ENCODE data around the gene TBCD. TPM values are rescaled to one million over a fixed set of nuclear protein-coding genes. Genes with fewer than 3 reads are reported as not detected.
"Not testable (repeated sequence)": the region's sequence is repeated elsewhere in the genome, so short reads cannot be mapped to it uniquely, and the experiment has no call there.

TBCD gene
- total RNA-seq, 1 donor from 2014 or later: 31.8 TPM

GRCh38 chr17:82963104-82963950, 211.5 kb downstream of the TBCD start:
- peaks cover 10% of the 10 kb centered on the region for H3K4me1 ChIP-seq (ENCODE audit: insufficient read depth, low read length)
- peak overlapping the region; percentile 34 for H3K27ac Mint-ChIP-seq (ENCODE audit: unreplicated experiment)

GRCh38 chr17:82964451-82964850, 212.6 kb downstream of the TBCD start:
- H3K9me3 Mint-ChIP-seq (ENCODE audit: unreplicated experiment); H3K9ac ChIP-seq (ENCODE audit: low read length); H3K27me3 Mint-ChIP-seq (ENCODE audit: low read depth, unreplicated experiment); H3K27me3 ChIP-seq (ENCODE audit: insufficient read depth, low read length); H3K4me1 ChIP-seq (ENCODE audit: insufficient read depth, low read length); DNase-seq (ENCODE audit: low read depth); H3K4me1 Mint-ChIP-seq (ENCODE audit: low read depth, unreplicated experiment); H3K4me2 ChIP-seq (ENCODE audit: low read length); H3K27ac ChIP-seq (ENCODE audit: low read depth, low read length); H3K27ac Mint-ChIP-seq (ENCODE audit: unreplicated experiment); H4K20me1 ChIP-seq (ENCODE audit: insufficient read depth, low read length); H3K9me3 ChIP-seq (ENCODE audit: insufficient read depth, low read depth, low read length); H3K4me3 ChIP-seq (ENCODE audit: insufficient read depth, low read depth, low read length); H3K36me3 Mint-ChIP-seq (ENCODE audit: low read depth, unreplicated experiment); H2AFZ ChIP-seq (ENCODE audit: low read depth, low read length); H3K36me3 ChIP-seq (ENCODE audit: insufficient read depth, low read length); FAIRE-seq; H3K4me3 Mint-ChIP-seq (ENCODE audit: unreplicated experiment); H3K79me2 ChIP-seq (ENCODE audit: insufficient read depth, low read length): not testable (repeated sequence)

More at GRCh38 chr17:82963104-82963950, 211.5 kb downstream of the TBCD start:
- H3K4me2 ChIP-seq (ENCODE audit: low read length): peak overlapping the region; percentile 84
- Mint-ChIP-seq H3K36me3 (ENCODE audit: low read depth, unreplicated experiment) (no peaks in the 10 kb centered on the region), H3K9me3 (ENCODE audit: unreplicated experiment) (no peaks in the 10 kb centered on the region), H3K27me3 (ENCODE audit: low read depth, unreplicated experiment) (peaks cover 2% of the 10 kb centered on the region), H3K4me3 (ENCODE audit: unreplicated experiment) (no peak overlapping the region), H3K4me1 (ENCODE audit: low read depth, unreplicated experiment) (no peaks in the 10 kb centered on the region)
- H3K27ac ChIP-seq (ENCODE audit: low read depth, low read length): no peak overlapping the region
- DNase-seq (ENCODE audit: low read depth) (peak; percentile 49), FAIRE-seq (no peak)
- H3K36me3 ChIP-seq (ENCODE audit: insufficient read depth, low read length): peaks cover 3% of the 10 kb centered on the region
- H3K9ac ChIP-seq (ENCODE audit: low read length): peak overlapping the region; percentile 67
- no peaks in the 10 kb centered on the region for H3K9me3 ChIP-seq (ENCODE audit: insufficient read depth, low read depth, low read length)
- H3K27me3 ChIP-seq (ENCODE audit: insufficient read depth, low read length): no peaks in the 10 kb centered on the region
- H4K20me1 ChIP-seq (ENCODE audit: insufficient read depth, low read length): no peaks in the 10 kb centered on the region
- H2AFZ ChIP-seq (ENCODE audit: low read depth, low read length): peak overlapping the region; percentile 89
- TF ChIP-seq CTCF (IDR thresholded peaks at IDR 0.05; ENCODE audit: insufficient read depth, low read depth, low read length) (peak; percentile 54), EZH2 (IDR thresholded peaks at IDR 0.05; ENCODE audit: insufficient read depth, low read length) (no peak)
- no peaks in the 10 kb centered on the region for H3K79me2 ChIP-seq (ENCODE audit: insufficient read depth, low read length)
- H3K4me3 ChIP-seq (ENCODE audit: insufficient read depth, low read depth, low read length): peak overlapping the region; percentile 39

GRCh38 chr17:82964851-82965341, 213.0 kb downstream of the TBCD start:
- H3K27ac ChIP-seq (ENCODE audit: low read depth, low read length): no peak overlapping the region
- H3K27me3 ChIP-seq (ENCODE audit: insufficient read depth, low read length): no peaks in the 10 kb centered on the region
- no peak overlapping the region for H3K4me3 ChIP-seq (ENCODE audit: insufficient read depth, low read depth, low read length)
- no peaks in the 10 kb centered on the region for H3K36me3 ChIP-seq (ENCODE audit: insufficient read depth, low read length)
- no peak overlapping the region for H3K27ac Mint-ChIP-seq (ENCODE audit: unreplicated experiment)
- H2AFZ ChIP-seq (ENCODE audit: low read depth, low read length): no peak overlapping the region
- H3K4me1 Mint-ChIP-seq (ENCODE audit: low read depth, unreplicated experiment): no peaks in the 10 kb centered on the region
- no peaks in the 10 kb centered on the region for H3K79me2 ChIP-seq (ENCODE audit: insufficient read depth, low read length)
- no peak overlapping the region for H3K4me2 ChIP-seq (ENCODE audit: low read length)
- TF ChIP-seq CTCF (IDR thresholded peaks at IDR 0.05; ENCODE audit: insufficient read depth, low read depth, low read length): no peak
- no peak for TF ChIP-seq EZH2 (IDR thresholded peaks at IDR 0.05; ENCODE audit: insufficient read depth, low read length)
- no peak overlapping the region for H3K9ac ChIP-seq (ENCODE audit: low read length)
- no peaks in the 10 kb centered on the region for H3K36me3 Mint-ChIP-seq (ENCODE audit: low read depth, unreplicated experiment)
- no peak for FAIRE-seq
- peaks cover 2% of the 10 kb centered on the region for H3K27me3 Mint-ChIP-seq (ENCODE audit: low read depth, unreplicated experiment)
- H3K9me3 ChIP-seq (ENCODE audit: insufficient read depth, low read depth, low read length): no peaks in the 10 kb centered on the region
- H4K20me1 ChIP-seq (ENCODE audit: insufficient read depth, low read length): no peaks in the 10 kb centered on the region
- H3K4me3 Mint-ChIP-seq (ENCODE audit: unreplicated experiment): no peak overlapping the region
- DNase-seq (ENCODE audit: low read depth): no peak
- no peaks in the 10 kb centered on the region for H3K9me3 Mint-ChIP-seq (ENCODE audit: unreplicated experiment)
- H3K4me1 ChIP-seq (ENCODE audit: insufficient read depth, low read length): peaks cover 10% of the 10 kb centered on the region
